ENCODE data around the gene PCYT1A.

DNA sequence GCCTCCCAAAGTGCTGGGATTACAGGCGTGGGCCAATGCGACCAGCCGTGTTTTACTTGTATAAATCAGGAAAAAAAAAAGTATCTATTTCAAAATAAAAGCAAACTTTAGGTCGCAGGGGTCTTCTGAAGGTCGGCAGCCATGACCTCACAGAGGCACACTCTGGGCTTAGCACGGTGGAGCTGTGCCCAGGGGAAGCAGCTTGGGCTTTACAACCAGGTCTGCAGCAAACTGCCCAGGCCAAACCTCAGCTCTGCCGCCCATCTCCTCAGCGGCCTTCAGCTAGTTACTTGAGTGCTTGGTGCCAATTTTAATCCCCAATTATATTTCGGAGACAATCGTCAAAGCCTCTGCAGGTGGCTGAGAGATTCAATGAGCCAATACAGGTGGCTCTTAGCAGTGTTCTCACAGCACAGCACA is 106.4 kb downstream of the PCYT1A start:
- TF ChIP-seq CTCF (IDR thresholded peaks at IDR 0.05) (no peak), POLR2A (IDR thresholded peaks at IDR 0.05) (no peak)
